ENCODE data around the gene VILL. TPM values are rescaled to one million over a fixed set of nuclear protein-coding genes. Genes with fewer than 3 reads are reported as not detected.

The VILL gene
- total RNA-seq, 2 donors from 2014 or later = 3.6 to 10.4 TPM

DNA sequence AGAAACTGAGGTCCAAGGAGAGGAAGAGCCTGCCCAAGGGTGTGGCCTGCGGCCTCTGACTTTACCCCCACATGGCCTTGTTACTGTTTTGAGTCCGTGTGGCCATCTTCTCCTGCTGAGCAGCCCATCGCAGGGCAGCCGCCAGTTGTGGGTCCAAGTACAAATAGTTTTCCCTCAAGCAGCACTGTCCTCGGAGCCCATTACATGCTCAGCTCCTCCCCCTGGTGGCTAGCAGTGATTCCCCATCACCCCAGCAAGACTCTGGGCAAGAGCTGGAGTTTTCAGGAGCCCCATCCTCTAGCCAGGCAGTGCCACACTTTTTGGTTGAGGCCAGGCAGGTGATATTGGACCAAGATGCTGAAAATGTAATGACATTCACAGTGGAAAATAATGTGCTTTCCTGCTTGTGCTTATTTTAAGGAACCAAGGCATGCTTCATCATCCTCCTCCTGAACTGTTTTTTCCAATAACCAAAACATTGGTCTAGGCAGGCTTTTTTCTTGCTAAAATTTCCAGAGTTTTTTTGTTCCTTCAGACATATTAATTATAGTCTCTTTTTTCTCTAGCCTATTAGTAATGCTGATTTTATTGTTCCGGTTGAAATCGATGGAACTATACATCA is 23.2 kb upstream of the VILL start:
- intact Hi-C loops (cut with DNase I) = loop anchor here (5.0 kb wide), 1 partner anchor 110 kb away; no protein-coding TSS in a partner anchor
- ATAC-seq (peak; percentile 66), DNase-seq (peak; percentile 69 to 79 (median 72))
- Histone ChIP-seq H3K4me3 (no peak overlapping the region), H3K36me3 (replicated peaks in 1 of 2; ENCODE audit: insufficient read depth in 1 of 2, low read depth in 2 of 2) (no peaks in the 10 kb centered on the region), H3K4me1 (peaks cover 40% of the 10 kb centered on the region), H3K27ac (peak overlapping the region in 2 of 4 donors; percentile 26 to 75), H3K9me3 (no peaks in the 10 kb centered on the region), H3K27me3 (no peaks in the 10 kb centered on the region)
- TF ChIP-seq, protein P1, sequence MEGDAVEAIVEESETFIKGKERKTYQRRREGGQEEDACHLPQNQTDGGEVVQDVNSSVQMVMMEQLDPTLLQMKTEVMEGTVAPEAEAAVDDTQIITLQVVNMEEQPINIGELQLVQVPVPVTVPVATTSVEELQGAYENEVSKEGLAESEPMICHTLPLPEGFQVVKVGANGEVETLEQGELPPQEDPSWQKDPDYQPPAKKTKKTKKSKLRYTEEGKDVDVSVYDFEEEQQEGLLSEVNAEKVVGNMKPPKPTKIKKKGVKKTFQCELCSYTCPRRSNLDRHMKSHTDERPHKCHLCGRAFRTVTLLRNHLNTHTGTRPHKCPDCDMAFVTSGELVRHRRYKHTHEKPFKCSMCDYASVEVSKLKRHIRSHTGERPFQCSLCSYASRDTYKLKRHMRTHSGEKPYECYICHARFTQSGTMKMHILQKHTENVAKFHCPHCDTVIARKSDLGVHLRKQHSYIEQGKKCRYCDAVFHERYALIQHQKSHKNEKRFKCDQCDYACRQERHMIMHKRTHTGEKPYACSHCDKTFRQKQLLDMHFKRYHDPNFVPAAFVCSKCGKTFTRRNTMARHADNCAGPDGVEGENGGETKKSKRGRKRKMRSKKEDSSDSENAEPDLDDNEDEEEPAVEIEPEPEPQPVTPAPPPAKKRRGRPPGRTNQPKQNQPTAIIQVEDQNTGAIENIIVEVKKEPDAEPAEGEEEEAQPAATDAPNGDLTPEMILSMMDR (IDR thresholded peaks at IDR 0.05) = peak; percentile 67 to 86 (median 74)
- TF ChIP-seq POLR2A (IDR thresholded peaks at IDR 0.05) = no peak
- 50% methylated on average over 6 to 7 of the region's 7 CpGs for WGBS, 2 donors

DNA sequence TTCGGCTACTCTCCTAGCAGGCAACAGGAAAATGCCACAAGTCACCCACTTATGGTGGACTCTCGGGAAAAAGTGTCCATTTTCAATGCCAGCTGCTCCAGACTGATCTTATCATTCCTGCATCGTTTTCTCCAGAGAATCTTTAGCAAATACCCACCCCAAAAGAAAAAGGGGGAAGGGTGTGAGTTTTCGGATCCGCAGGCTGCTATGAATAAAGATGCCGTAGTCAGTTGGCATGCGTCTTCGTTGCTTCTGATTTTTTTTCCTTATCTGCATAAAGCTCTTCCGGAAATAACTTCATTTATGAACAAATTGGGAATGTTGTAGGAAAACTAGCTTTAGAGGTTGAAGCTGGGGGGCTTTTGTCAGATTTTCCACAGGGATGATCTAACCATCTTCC is 22.4 kb upstream of the VILL start:
- Histone ChIP-seq H3K27ac (peak overlapping the region in 1 of 4 donors; percentile 8), H3K4me1 (peaks cover 35% of the 10 kb centered on the region), H3K27me3 (no peaks in the 10 kb centered on the region), H3K9me3 (no peaks in the 10 kb centered on the region), H3K36me3 (replicated peaks in 1 of 2; ENCODE audit: insufficient read depth in 1 of 2, low read depth in 2 of 2) (no peaks in the 10 kb centered on the region), H3K4me3 (no peak overlapping the region)
- DNase-seq (no peak), ATAC-seq (no peak)
- intact Hi-C loops (cut with DNase I) = loop anchor here (5.0 kb wide), 1 partner anchor 111 kb away; no protein-coding TSS in a partner anchor
- WGBS, 2 donors = 84 to 87% methylated on average over 9 of the region's 9 CpGs
- TF ChIP-seq POLR2A (IDR thresholded peaks at IDR 0.05) = no peak
- TF ChIP-seq, protein P1 (IDR thresholded peaks at IDR 0.05) = no peak

DNA sequence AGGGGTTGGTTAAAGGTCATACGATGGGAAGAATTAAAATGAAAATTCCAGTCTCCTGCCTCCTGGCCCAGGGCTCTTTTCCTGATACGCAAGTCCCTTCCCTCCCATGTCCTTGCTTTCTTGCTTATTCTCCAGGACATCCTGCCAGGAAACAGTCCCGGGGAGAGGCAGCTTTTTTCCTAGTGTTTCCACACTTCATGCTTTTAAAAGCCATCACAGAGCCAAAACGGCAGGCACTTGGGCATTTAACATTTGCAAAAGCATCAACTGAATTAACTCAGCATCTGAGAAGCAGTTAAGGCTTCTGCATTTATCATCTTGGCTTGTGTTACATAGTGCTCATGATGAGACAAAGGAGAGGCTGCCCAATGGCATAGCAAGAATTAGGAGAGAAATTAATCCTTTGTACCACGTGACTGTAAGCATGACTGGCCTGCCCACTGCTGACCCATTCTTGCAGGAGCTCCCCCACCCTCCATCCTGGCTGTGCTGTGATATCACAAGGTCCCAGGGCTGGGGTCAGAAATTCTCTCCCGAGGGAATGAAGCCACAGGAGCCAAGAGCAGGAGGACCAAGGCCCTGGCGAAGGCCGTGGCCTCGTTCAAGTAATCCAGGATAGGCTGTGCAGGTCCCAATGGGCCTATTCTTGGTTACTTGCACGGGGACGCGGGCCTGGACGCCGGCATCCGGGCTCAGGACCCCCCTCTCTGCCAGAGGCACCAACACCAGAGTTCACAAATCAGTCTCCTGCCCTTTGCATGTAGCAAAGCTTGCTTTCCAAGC is 21.6 kb upstream of the VILL start:
- TF ChIP-seq, protein P1 (IDR thresholded peaks at IDR 0.05) = no peak
- TF ChIP-seq POLR2A (IDR thresholded peaks at IDR 0.05) = no peak
- WGBS, 2 donors = 81 to 86% methylated on average over 13 to 15 of the region's 15 CpGs
- ATAC-seq = no peak
- Histone ChIP-seq H3K36me3 (replicated peaks in 1 of 2; ENCODE audit: insufficient read depth in 1 of 2, low read depth in 2 of 2) (no peaks in the 10 kb centered on the region), H3K9me3 (no peaks in the 10 kb centered on the region), H3K4me1 (peaks cover 29% of the 10 kb centered on the region), H3K27ac (peak overlapping the region in 1 of 4 donors; percentile 8), H3K27me3 (no peaks in the 10 kb centered on the region), H3K4me3 (no peak overlapping the region)
- intact Hi-C loops (cut with DNase I) = loop anchor here (5.0 kb wide), 1 partner anchor 112 kb away; no protein-coding TSS in a partner anchor
- no peak for DNase-seq

DNA sequence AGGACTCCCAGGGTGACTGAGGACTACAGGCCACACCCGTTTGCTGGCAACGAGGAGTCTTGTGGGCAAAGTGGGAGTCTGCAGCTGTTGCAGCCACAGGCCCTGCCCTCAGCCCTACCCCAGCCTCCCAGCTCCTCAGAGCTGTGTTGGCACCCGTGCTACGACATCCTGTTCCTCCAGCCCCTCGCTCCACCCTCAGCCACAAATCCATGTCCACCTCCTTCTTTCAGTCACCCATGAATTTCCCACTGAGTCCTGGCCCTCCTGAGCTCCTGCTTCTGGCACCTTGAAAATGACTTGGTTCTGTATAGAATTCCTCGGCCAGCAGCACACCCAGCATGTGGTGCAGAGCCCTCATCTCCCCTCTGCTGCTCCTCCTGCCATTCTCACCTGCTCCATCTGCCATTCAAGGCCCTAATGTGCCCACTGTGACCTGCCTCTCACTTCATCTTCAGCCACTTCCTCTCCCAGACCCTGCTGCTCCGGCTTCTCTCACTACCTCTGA is 20.9 kb upstream of the VILL start:
- Histone ChIP-seq H3K27me3 (no peaks in the 10 kb centered on the region), H3K36me3 (replicated peaks in 1 of 2; ENCODE audit: insufficient read depth in 1 of 2, low read depth in 2 of 2) (no peaks in the 10 kb centered on the region), H3K4me3 (no peak overlapping the region), H3K9me3 (no peaks in the 10 kb centered on the region), H3K27ac (peak overlapping the region in 1 of 4 donors; percentile 8), H3K4me1 (peaks cover 23% of the 10 kb centered on the region)
- WGBS, 2 donors = 78 to 81% methylated on average over 5 to 7 of the region's 7 CpGs
- no peak for ATAC-seq
- intact Hi-C loops (cut with DNase I) = loop anchor here (5.0 kb wide), 1 partner anchor 112 kb away; no protein-coding TSS in a partner anchor
- no peak for DNase-seq
- TF ChIP-seq POLR2A (IDR thresholded peaks at IDR 0.05) = no peak
- TF ChIP-seq, protein P1 (IDR thresholded peaks at IDR 0.05) = no peak

Measured in body of pancreas (tissue), 4 donors.